IMR-90 (cell line): ENCODE data around the gene ACVR2B. TPM values are rescaled to one million over a fixed set of nuclear protein-coding genes. Genes with fewer than 3 reads are reported as not detected.

Experiments
- ATAC-seq: fragments of 200-7000 bp; cut with Tn5 transposase; 2 replicates; pipeline ENCODE4 v1.9.1; 2020; ENCODE audit warnings: low read depth, mild to moderate bottlenecking, moderate library complexity
- BruUV-seq: library from RNA; stranded (reverse); fragments of 400-500 nt; replicated peaks from 2 replicates; lab custom pipeline; 2021; lab: Mats Ljungman, UMichigan
- CTCF ChIA-PET: fragments of 300-600 bp; formaldehyde crosslinking; extraction: SDS; loops from one replicate; lab custom pipeline; 2021; ENCODE audit warnings: antibody characterized with exemption; lab: Yijun Ruan, JAX
- POLR2A ChIA-PET: fragments of 300-600 bp; sonication (Branson Sonifier 250); formaldehyde crosslinking; loops from one replicate; lab custom pipeline; 2022; ENCODE audit warnings: antibody characterized with exemption; ENCODE audit not compliant: unreplicated experiment; lab: Charles Lee
- DNase-seq: peaks from one replicate; pipeline ENCODE4 v3.0.0; 2013
- H2AFZ ChIP-seq: replicated peaks from 2 replicates; pipeline ENCODE3; 2013; ENCODE audit warnings: low read length, mild to moderate bottlenecking; ENCODE audit not compliant: poor library complexity
- H2AK5ac ChIP-seq: 2 replicates; pipeline ENCODE4 v1.6.1; 2013; ENCODE audit warnings: low read depth, low read length, inconsistent platforms
- H2AK9ac ChIP-seq: replicated peaks from 2 replicates; pipeline ENCODE3; 2013; ENCODE audit warnings: mild to moderate bottlenecking, low read depth, low read length, moderate library complexity; ENCODE audit not compliant: poor library complexity
- H2BK120ac ChIP-seq: 2 replicates; pipeline ENCODE4 v1.6.1; 2013; ENCODE audit warnings: low read depth, low read length, inconsistent platforms
- H2BK15ac ChIP-seq: 3 replicates; pipeline ENCODE4 v1.6.1; 2013; ENCODE audit warnings: low read depth, low read length, inconsistent platforms
- H2BK20ac ChIP-seq: 2 replicates; pipeline ENCODE4 v1.6.1; 2013; ENCODE audit warnings: low read depth, mild to moderate bottlenecking, inconsistent platforms, low read length, moderate library complexity
- H2BK5ac ChIP-seq: 2 replicates; pipeline ENCODE4 v1.6.1; 2013; ENCODE audit warnings: mild to moderate bottlenecking, low read depth, low read length, inconsistent platforms; ENCODE audit not compliant: poor library complexity, severe bottlenecking
- H3K14ac ChIP-seq: replicated peaks from 2 replicates; pipeline ENCODE4 v1.6.1; 2013; ENCODE audit warnings: low read depth, low read length, inconsistent platforms
- H3K18ac ChIP-seq: 2 replicates; pipeline ENCODE4 v1.6.1; 2013; ENCODE audit warnings: low read depth, low read length, control low read depth
- H3K23ac ChIP-seq: 2 replicates; pipeline ENCODE4 v1.6.1; 2013; ENCODE audit warnings: low read depth, low read length, inconsistent platforms
- H3K27ac ChIP-seq: 2 replicates; pipeline ENCODE4 v1.5.1; 2013; ENCODE audit warnings: mild to moderate bottlenecking, control low read depth, low read length; ENCODE audit not compliant: insufficient read depth
- H3K27me3 ChIP-seq: 2 replicates; pipeline ENCODE4 v1.6.1; 2013; ENCODE audit warnings: low read length; ENCODE audit not compliant: control insufficient read depth, insufficient read depth
- H3K36me3 ChIP-seq: 2 replicates; pipeline ENCODE4 v1.6.1; 2013; ENCODE audit warnings: low read length, mixed read lengths; ENCODE audit not compliant: control insufficient read depth, insufficient read depth
- H3K4ac ChIP-seq: 2 replicates; pipeline ENCODE4 v1.6.1; 2013; ENCODE audit warnings: low read depth, low read length, inconsistent platforms
- H3K4me1 ChIP-seq: 2 replicates; pipeline ENCODE4 v1.6.1; 2013; ENCODE audit warnings: low read length, mixed read lengths; ENCODE audit not compliant: control insufficient read depth, insufficient read depth
- H3K4me2 ChIP-seq: 2 replicates; pipeline ENCODE4 v1.6.1; 2013; ENCODE audit warnings: low read depth, mild to moderate bottlenecking, control low read depth, low read length, moderate library complexity
- H3K4me3 ChIP-seq: 2 replicates; pipeline ENCODE4 v1.5.1; 2013; ENCODE audit warnings: low read depth, mild to moderate bottlenecking, control low read depth, low read length, moderate library complexity; ENCODE audit not compliant: insufficient read depth
- H3K56ac ChIP-seq: 2 replicates; pipeline ENCODE4 v1.6.1; 2013; ENCODE audit warnings: low read length, inconsistent platforms; ENCODE audit not compliant: insufficient read depth; ENCODE audit errors: extremely low read depth
- H3K79me1 ChIP-seq, 2 experiments: 2 replicates each; pipeline ENCODE4 v1.6.1; 2013; ENCODE audit warnings: low read length in 2 of 2, inconsistent platforms in 1 of 2, low read depth in 1 of 2
- H3K9ac ChIP-seq: 2 replicates; pipeline ENCODE4 v1.6.1; 2013; ENCODE audit warnings: low read depth, low read length, control low read depth
- H3K9me1 ChIP-seq: 2 replicates; pipeline ENCODE4 v1.6.1; 2013; ENCODE audit warnings: low read length, inconsistent platforms; ENCODE audit not compliant: insufficient read depth
- H3K9me3 ChIP-seq: 2 replicates; pipeline ENCODE4 v1.6.1; 2013; ENCODE audit warnings: low read length; ENCODE audit not compliant: control insufficient read depth, insufficient read depth
- H4K20me1 ChIP-seq: 2 replicates; pipeline ENCODE4 v1.6.1; 2013; ENCODE audit warnings: low read length, inconsistent platforms; ENCODE audit not compliant: insufficient read depth
- H4K5ac ChIP-seq: 2 replicates; pipeline ENCODE4 v1.6.1; 2013; ENCODE audit warnings: mild to moderate bottlenecking, low read depth, low read length, control low read depth
- H4K8ac ChIP-seq, 2 experiments: 2 replicates each; pipeline ENCODE4 v1.6.1; 2013; ENCODE audit warnings: low read depth in 2 of 2, low read length in 2 of 2, control low read depth in 1 of 2, inconsistent platforms in 1 of 2
- H4K91ac ChIP-seq: 2 replicates; pipeline ENCODE4 v1.6.1; 2013; ENCODE audit warnings: low read depth, low read length, inconsistent platforms; ENCODE audit not compliant: insufficient read depth
- BHLHE40 ChIP-seq: fragments of 150-350 bp; IDR thresholded peaks from 2 replicates; pipeline ENCODE4 v1.6.1; 2016; ENCODE audit warnings: mild to moderate bottlenecking, low read depth, low read length
- CEBPB ChIP-seq: IDR thresholded peaks from 2 replicates; pipeline ENCODE4 v1.6.1; 2012; ENCODE audit warnings: low read depth, low read length, improper control_type of control experiment
- CHD1 ChIP-seq: IDR thresholded peaks from 2 replicates; pipeline ENCODE4 v1.6.1; 2012; ENCODE audit warnings: low read depth, low read length, improper control_type of control experiment
- FOS ChIP-seq: fragments of 150-350 bp; IDR thresholded peaks from 2 replicates; pipeline ENCODE4 v1.6.1; 2016; ENCODE audit warnings: low read depth, low read length
- MAFK ChIP-seq: IDR thresholded peaks from 2 replicates; pipeline ENCODE4 v1.6.1; 2012; ENCODE audit warnings: low read depth, low read length, improper control_type of control experiment
- MAZ ChIP-seq: IDR thresholded peaks from 2 replicates; pipeline ENCODE4 v1.6.1; 2012; ENCODE audit warnings: low read depth, mild to moderate bottlenecking, low read length, improper control_type of control experiment, moderate library complexity, borderline replicate concordance
- MXI1 ChIP-seq: IDR thresholded peaks from 2 replicates; pipeline ENCODE4 v1.6.1; 2012; ENCODE audit warnings: low read depth, mild to moderate bottlenecking, low read length, moderate library complexity, borderline replicate concordance
- NFE2L2 ChIP-seq: fragments of 150-350 bp; IDR thresholded peaks from 2 replicates; pipeline ENCODE4 v1.6.1; 2016; ENCODE audit warnings: low read depth, mild to moderate bottlenecking, low read length
- POLR2A ChIP-seq: IDR thresholded peaks from 2 replicates; pipeline ENCODE4 v1.6.1; 2012; ENCODE audit warnings: mild to moderate bottlenecking, low read depth, low read length
- RAD21 ChIP-seq: IDR thresholded peaks from 2 replicates; pipeline ENCODE4 v1.6.1; 2012; ENCODE audit warnings: low read length, improper control_type of control experiment
- RCOR1 ChIP-seq: IDR thresholded peaks from 2 replicates; pipeline ENCODE4 v1.6.1; 2012; ENCODE audit warnings: mild to moderate bottlenecking, low read length, improper control_type of control experiment; ENCODE audit not compliant: insufficient replicate concordance
- RFX5 ChIP-seq: IDR thresholded peaks from 2 replicates; pipeline ENCODE4 v1.8.0; 2012; ENCODE audit warnings: low read depth, mild to moderate bottlenecking, low read length, moderate library complexity
- SMC3 ChIP-seq: fragments of 150-350 bp; IDR thresholded peaks from 2 replicates; pipeline ENCODE4 v1.6.1; 2016; ENCODE audit warnings: low read depth, mild to moderate bottlenecking, antibody characterized with exemption, low read length, moderate library complexity
- WGBS, 2 experiments: methylation state at CpG; one replicate each; pipeline versions ENCODE4 v1.1.5 to v1.1.7; 2013; ENCODE audit warnings: missing lambda C conversion rate in 2 of 2; ENCODE audit not compliant: insufficient read length in 1 of 2; ENCODE audit errors: extremely low coverage in 2 of 2; 5-methylcytosine and 5-hydroxymethylcytosine counted together
- dilution Hi-C: fragments of 300-500 bp; cut with HindIII; formaldehyde crosslinking; loops from one replicate; pipeline ENCODE4 v1.14.3; 2018; ENCODE audit warnings: low sequenced_read_pairs; ENCODE audit not compliant: unreplicated experiment
- in situ Hi-C: fragments of 300-500 bp; cut with MboI; formaldehyde crosslinking; loops from 3 replicates; pipeline ENCODE4 v1.14.3; 2019; ENCODE audit warnings: low sequenced_read_pairs, inconsistent platforms, mixed read lengths
- intact Hi-C: fragments of 100-400 bp; cut with micrococcal nuclease; formaldehyde crosslinking; loops from 2 replicates; pipeline ENCODE4 v1.10.0; 2022
- polyA plus RNA-seq, 3 experiments: library from polyadenylated mRNA; depleted of rRNA; stranded (reverse); fragments of >200 nt; gene quantifications; 2 replicates each; pipeline ENCODE4 v1.2.3, GENCODE V29; 2012; ENCODE audit warnings: low replicate concordance in 1 of 3
- total RNA-seq: library from RNA; depleted of rRNA; stranded (reverse); fragments of >200 nt; gene quantifications from 2 replicates; pipeline ENCODE4 v1.2.3, GENCODE V29; 2012
- TF ChIP-seq, protein P1 (sequence below): fragments of 150-350 bp; IDR thresholded peaks from 2 replicates; pipeline ENCODE4 v1.6.1; 2017; ENCODE audit warnings: mild to moderate bottlenecking, antibody characterized with exemption, low read length, low read depth
- TF ChIP-seq, protein P2 (sequence below): conservative IDR thresholded peaks from 2 replicates; pipeline ENCODE4 v1.5.1; 2012; ENCODE audit warnings: mild to moderate bottlenecking, low read depth, low read length, improper control_type of control experiment
- TF ChIP-seq, protein P3 (sequence below): fragments of 150-350 bp; IDR thresholded peaks from 2 replicates; pipeline ENCODE4 v1.6.1; 2016; ENCODE audit warnings: low read depth, mild to moderate bottlenecking, low read length, moderate library complexity, borderline replicate concordance

Gene ACVR2B
- total and polyA plus RNA-seq, 2 of the 4 experiments (the other 2 are of a cell fraction): 0.60 to 1.3 TPM

DNA sequence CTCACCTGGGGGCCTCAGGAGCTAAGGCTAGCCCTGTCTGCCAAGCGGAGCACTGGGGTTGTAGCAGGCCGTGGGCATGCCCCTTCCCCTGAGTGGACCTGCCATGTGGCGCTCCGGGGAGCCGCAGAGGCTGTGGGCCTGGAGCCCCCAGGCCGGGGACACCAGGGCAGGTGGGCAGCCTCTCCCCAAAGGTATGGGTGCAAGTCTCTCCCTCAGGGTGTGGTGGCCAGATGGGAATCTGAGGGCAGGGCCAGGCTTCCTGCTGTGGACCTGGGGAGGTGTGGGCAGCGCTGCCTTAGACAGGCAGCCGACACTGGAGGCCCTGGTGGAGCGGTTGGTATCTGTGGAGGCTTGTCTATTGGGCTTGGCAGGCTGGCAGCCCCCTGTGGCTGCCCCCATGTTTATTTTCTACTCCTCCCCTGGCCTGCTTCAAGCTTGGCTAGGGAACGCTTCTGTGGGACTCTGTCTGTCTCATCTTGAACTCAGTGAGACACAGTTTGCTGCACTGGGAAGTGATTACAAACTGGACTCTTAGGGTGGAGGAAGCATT, 5.9 kb downstream of the ACVR2B start:
- Histone ChIP-seq H4K91ac (no peak overlapping the region), H3K9ac (no peak overlapping the region), H2BK120ac (no peak overlapping the region), H3K9me3 (no peaks in the 10 kb centered on the region), H3K4me2 (no peak overlapping the region), H3K23ac (no peak overlapping the region), H3K4me3 (no peak overlapping the region), H4K5ac (no peak overlapping the region), H2BK5ac (no peak overlapping the region), H4K20me1 (peaks cover 18% of the 10 kb centered on the region), H3K36me3 (no peaks in the 10 kb centered on the region), H2BK20ac (no peak overlapping the region), H2AK9ac (peak overlapping the region; percentile 44), H3K27me3 (no peaks in the 10 kb centered on the region), H3K9me1 (peaks cover 6% of the 10 kb centered on the region; the same call in 1 of the 2 replicates), H3K14ac (no peak overlapping the region), H3K27ac (no peak overlapping the region), H3K56ac (no peak overlapping the region), H2AFZ (peak overlapping the region; percentile 44), H3K18ac (no peak overlapping the region), H2BK15ac (no peak overlapping the region), H4K8ac (no peak overlapping the region), H3K79me1 (peaks cover 22 to 42% of the 10 kb centered on the region in 2 experiments; a peak in 3 of 4 replicates), H3K4me1 (peaks cover 3% of the 10 kb centered on the region; the same call in 1 of the 2 replicates), H2AK5ac (no peak overlapping the region), H3K4ac (no peak overlapping the region)
- ATAC-seq (no peak), DNase-seq (no peak)
- POLR2A ChIA-PET: no interaction called here
- TF ChIP-seq BHLHE40 (no peak), RFX5 (no peak), FOS (no peak), MAFK (no peak), NFE2L2 (no peak), RCOR1 (no peak), RAD21 (no peak), CHD1 (no peak), MXI1 (no peak), MAZ (no peak), CEBPB (no peak), POLR2A (no peak), SMC3 (no peak)
- TF ChIP-seq, protein P1, sequence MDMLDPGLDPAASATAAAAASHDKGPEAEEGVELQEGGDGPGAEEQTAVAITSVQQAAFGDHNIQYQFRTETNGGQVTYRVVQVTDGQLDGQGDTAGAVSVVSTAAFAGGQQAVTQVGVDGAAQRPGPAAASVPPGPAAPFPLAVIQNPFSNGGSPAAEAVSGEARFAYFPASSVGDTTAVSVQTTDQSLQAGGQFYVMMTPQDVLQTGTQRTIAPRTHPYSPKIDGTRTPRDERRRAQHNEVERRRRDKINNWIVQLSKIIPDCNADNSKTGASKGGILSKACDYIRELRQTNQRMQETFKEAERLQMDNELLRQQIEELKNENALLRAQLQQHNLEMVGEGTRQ: no peak
- TF ChIP-seq, protein P2, sequence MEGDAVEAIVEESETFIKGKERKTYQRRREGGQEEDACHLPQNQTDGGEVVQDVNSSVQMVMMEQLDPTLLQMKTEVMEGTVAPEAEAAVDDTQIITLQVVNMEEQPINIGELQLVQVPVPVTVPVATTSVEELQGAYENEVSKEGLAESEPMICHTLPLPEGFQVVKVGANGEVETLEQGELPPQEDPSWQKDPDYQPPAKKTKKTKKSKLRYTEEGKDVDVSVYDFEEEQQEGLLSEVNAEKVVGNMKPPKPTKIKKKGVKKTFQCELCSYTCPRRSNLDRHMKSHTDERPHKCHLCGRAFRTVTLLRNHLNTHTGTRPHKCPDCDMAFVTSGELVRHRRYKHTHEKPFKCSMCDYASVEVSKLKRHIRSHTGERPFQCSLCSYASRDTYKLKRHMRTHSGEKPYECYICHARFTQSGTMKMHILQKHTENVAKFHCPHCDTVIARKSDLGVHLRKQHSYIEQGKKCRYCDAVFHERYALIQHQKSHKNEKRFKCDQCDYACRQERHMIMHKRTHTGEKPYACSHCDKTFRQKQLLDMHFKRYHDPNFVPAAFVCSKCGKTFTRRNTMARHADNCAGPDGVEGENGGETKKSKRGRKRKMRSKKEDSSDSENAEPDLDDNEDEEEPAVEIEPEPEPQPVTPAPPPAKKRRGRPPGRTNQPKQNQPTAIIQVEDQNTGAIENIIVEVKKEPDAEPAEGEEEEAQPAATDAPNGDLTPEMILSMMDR: no peak
- TF ChIP-seq, protein P3, sequence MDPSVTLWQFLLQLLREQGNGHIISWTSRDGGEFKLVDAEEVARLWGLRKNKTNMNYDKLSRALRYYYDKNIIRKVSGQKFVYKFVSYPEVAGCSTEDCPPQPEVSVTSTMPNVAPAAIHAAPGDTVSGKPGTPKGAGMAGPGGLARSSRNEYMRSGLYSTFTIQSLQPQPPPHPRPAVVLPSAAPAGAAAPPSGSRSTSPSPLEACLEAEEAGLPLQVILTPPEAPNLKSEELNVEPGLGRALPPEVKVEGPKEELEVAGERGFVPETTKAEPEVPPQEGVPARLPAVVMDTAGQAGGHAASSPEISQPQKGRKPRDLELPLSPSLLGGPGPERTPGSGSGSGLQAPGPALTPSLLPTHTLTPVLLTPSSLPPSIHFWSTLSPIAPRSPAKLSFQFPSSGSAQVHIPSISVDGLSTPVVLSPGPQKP: no peak
- BruUV-seq: no TSS peak
- intact Hi-C loops (loop anchor here (5.0 kb wide), 1 partner anchor 112 kb away; the partner anchor contains the start of gene XYLB), in situ Hi-C loops (no loop called here), dilution Hi-C loops (no loop called here)
- 90% methylated on average over 2 of the region's 10 CpGs; no CpG with 5 or more reads in 1 of the 2 experiments for WGBS, 2 experiments
- CTCF ChIA-PET: no interaction called here
